Measurements from ENCODE around the gene SOX12.

The SOX12 gene

DNA sequence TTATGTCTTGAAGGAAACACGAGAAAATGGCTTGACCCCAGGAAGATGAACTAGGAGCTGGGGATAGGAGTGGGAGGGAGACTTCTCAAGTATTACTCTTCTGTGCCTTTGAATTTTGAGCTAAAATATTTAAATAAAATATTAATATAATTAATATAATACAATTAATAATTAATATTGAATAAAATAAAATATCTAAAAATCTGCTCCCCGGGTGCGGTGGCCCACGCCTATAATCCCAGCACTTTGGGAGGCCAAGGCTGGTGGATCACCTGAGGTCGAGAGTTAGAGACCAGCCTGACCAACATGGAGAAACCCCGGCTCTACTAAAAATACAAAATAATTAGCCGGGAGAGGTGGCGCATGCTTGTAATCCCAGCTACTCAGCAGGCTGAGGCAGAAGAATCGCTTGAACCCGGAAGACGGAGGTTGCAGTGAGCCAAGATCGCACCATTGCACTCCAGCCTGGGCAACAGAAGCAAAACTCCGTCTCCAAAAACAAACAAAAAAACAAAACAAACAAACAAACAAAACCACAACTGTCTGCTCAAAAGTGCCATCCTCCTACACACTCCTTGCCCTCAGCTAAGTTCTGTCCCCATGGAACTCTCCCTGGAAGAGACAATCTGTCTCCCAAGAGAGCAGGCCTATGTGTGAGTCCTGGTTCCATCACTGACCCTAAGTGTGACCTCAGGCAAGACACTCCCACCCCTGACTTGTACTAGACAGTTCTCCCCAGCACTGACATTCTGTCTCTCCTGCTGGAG lies 41.5 kb downstream of the SOX12 start:
- DNase-seq, result no peak
- no peak for TF ChIP-seq CTCF (IDR thresholded peaks at IDR 0.05; ENCODE audit: low read depth, low read length, missing control alignments)
- in situ Hi-C loops (cut with HindIII; ENCODE audit: low pct_ligation_motif_present, low sequenced_read_pairs), result no loop called here
- H3K27ac ChIP-seq, result no peak overlapping the region
- no peak overlapping the region for H3K4me3 ChIP-seq (ENCODE audit: low read depth, low read length)
- no peaks in the 10 kb centered on the region for H3K36me3 ChIP-seq (replicated peaks)
- no peaks in the 10 kb centered on the region for H3K27me3 ChIP-seq (replicated peaks)

GRCh38 chr20:367486-367887 lies 42.1 kb downstream of the SOX12 start:
- Histone ChIP-seq H3K4me3 (ENCODE audit: low read depth, low read length) (no peak overlapping the region), H3K27ac (no peak overlapping the region), H3K36me3 (replicated peaks) (no peaks in the 10 kb centered on the region), H3K27me3 (replicated peaks) (no peaks in the 10 kb centered on the region)
- DNase-seq, result no peak
- TF ChIP-seq CTCF (IDR thresholded peaks at IDR 0.05; ENCODE audit: low read depth, low read length, missing control alignments), result no peak
- in situ Hi-C loops (cut with HindIII; ENCODE audit: low pct_ligation_motif_present, low sequenced_read_pairs), result no loop called here

DNA sequence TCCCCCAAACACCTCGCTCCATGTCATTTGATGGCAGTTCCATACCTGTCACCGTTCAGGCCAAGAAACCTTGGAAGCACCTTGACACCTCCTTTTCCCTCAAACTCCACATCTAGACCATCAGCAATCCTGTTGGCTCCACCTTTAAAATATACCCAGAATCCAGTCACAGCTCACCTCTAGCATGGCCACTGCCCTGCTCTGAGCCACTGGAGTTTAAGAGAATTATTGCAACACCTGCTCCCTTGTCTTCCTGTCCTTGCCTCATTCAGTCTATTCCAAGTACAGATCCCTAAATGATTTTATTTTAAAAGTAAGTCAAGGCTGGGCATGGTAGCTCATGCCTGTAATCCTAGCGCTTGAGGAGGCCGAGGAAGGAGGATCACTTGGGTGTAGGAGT lies 43.6 kb downstream of the SOX12 start:
- DNase-seq, result no peak
- in situ Hi-C loops (cut with HindIII; ENCODE audit: low pct_ligation_motif_present, low sequenced_read_pairs), result no loop called here
- no peak for TF ChIP-seq CTCF (IDR thresholded peaks at IDR 0.05; ENCODE audit: low read depth, low read length, missing control alignments)

GRCh38 chr20:370151-370600 lies 44.8 kb downstream of the SOX12 start:
- H3K36me3 ChIP-seq (replicated peaks), result no peaks in the 10 kb centered on the region

More for the DNA sequence above, 43.6 kb downstream of the SOX12 start:
- Histone ChIP-seq H3K27me3 (replicated peaks) (no peaks in the 10 kb centered on the region), H3K27ac (no peak overlapping the region), H3K4me3 (ENCODE audit: low read depth, low read length) (no peak overlapping the region), H3K36me3 (replicated peaks) (no peaks in the 10 kb centered on the region)

DNA sequence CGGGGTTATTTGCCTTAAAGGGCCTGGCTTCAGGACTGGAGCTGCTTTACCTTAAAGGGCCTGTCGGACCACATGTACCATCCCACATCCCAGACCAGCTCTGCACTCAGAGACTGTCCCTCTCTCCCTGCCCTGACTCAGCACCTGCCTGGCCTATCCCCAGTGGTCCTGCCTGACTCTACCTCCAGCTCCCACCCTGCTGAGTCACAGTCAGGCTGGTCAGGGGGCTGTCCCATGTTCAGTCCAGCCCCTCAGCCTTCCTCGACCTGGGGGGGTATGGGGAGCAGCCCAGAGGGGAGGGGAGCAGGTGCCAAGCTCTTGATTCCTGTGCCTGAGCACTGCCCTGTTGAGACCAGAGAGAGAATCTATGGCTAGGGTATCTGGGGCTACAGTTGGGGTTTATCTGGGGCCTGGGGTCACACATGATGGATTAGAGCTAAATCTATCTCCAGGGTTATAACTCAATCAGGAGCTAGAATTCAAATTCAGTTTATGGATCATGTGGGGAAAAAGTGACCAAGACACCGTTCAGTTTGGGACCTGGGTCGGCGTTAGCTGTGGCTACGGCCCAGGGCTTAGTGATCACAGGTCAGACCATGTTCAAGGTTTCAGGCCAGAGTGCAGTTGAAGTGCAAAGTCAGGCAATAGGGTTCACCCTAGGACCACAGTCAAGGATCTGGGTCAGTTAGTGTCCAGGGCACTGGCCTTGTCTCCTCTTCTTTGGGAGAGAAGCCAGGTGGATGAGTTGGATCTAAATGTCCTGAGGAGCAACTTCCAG lies 45.8 kb downstream of the SOX12 start:
- in situ Hi-C loops (cut with HindIII; ENCODE audit: low pct_ligation_motif_present, low sequenced_read_pairs), result no loop called here
- Histone ChIP-seq H3K36me3 (replicated peaks) (no peaks in the 10 kb centered on the region), H3K27ac (peak overlapping the region; percentile 10), H3K4me3 (ENCODE audit: low read depth, low read length) (no peak overlapping the region), H3K27me3 (replicated peaks) (no peaks in the 10 kb centered on the region)
- no peak for DNase-seq
- no peak for TF ChIP-seq CTCF (IDR thresholded peaks at IDR 0.05; ENCODE audit: low read depth, low read length, missing control alignments)

More at GRCh38 chr20:370151-370600, 44.8 kb downstream of the SOX12 start:
- no peak for DNase-seq
- no peak for TF ChIP-seq CTCF (IDR thresholded peaks at IDR 0.05; ENCODE audit: low read depth, low read length, missing control alignments)
- no peak overlapping the region for H3K27ac ChIP-seq
- in situ Hi-C loops (cut with HindIII; ENCODE audit: low pct_ligation_motif_present, low sequenced_read_pairs), result no loop called here
- H3K4me3 ChIP-seq (ENCODE audit: low read depth, low read length), result no peak overlapping the region
- no peaks in the 10 kb centered on the region for H3K27me3 ChIP-seq (replicated peaks)
